HG03135 (cell line): ENCODE data around the gene CPA5.
"Not testable (repeated sequence)": the region's sequence is repeated elsewhere in the genome, so short reads cannot be mapped to it uniquely, and the experiment has no call there.

Source experiments
- ATAC-seq: cut with Tn5 transposase; IDR thresholded peaks from one replicate; pipeline ENCODE4 v1.9.1; 2021; ENCODE audit warnings: mild to moderate bottlenecking, moderate library complexity; ENCODE audit not compliant: unreplicated experiment

CPA5 gene

GRCh38 chr7:130374507-130374906 is 29.9 kb downstream of the CPA5 start:
- no peak for ATAC-seq

- ATAC-seq, result not testable (repeated sequence)
Measured at GRCh38 chr7:130376461-130376860, 31.8 kb downstream of the CPA5 start.

DNA sequence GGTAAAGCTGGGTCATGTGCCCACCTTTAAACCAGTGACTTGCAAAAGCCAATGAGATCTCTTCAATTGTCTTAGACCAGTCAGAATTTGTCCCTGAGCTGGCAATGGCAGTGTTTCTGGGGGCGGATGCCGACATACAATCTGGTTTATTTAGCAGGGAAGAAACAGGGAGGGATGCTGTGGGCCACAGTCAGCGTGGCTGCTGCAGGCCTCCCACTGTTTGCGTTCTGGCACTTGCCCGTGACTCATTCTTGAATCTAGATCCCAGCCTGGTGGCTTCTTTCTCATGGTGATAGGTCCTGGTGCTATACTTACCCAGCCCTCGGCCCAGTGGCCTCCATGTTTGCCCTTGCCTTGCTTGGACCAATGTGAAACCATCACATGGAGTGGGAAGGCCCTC is 32.6 kb downstream of the CPA5 start:
- ATAC-seq, result no peak

DNA sequence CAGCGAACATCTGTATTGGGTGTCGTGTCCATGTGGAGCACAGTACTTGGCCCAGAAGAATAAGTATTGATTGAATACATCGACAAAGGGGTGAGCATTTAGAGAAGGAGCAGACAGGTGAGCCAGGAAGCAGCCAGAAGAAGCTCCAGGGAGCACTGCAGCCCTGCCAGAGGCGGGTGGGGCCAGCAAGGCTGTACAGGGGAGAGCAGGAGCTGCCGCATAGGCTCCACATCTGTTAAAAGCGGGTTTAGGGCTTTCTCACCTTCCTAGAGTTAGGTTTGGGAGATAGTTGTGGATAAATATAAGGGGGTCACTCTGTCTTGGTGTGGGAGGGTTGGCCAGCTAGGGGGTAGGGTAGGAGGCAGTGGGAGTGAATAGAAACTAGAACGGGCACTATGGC is 34.4 kb downstream of the CPA5 start:
- no peak for ATAC-seq

GRCh38 chr7:130379532-130379920 is 34.9 kb downstream of the CPA5 start:
- ATAC-seq, result no peak

DNA sequence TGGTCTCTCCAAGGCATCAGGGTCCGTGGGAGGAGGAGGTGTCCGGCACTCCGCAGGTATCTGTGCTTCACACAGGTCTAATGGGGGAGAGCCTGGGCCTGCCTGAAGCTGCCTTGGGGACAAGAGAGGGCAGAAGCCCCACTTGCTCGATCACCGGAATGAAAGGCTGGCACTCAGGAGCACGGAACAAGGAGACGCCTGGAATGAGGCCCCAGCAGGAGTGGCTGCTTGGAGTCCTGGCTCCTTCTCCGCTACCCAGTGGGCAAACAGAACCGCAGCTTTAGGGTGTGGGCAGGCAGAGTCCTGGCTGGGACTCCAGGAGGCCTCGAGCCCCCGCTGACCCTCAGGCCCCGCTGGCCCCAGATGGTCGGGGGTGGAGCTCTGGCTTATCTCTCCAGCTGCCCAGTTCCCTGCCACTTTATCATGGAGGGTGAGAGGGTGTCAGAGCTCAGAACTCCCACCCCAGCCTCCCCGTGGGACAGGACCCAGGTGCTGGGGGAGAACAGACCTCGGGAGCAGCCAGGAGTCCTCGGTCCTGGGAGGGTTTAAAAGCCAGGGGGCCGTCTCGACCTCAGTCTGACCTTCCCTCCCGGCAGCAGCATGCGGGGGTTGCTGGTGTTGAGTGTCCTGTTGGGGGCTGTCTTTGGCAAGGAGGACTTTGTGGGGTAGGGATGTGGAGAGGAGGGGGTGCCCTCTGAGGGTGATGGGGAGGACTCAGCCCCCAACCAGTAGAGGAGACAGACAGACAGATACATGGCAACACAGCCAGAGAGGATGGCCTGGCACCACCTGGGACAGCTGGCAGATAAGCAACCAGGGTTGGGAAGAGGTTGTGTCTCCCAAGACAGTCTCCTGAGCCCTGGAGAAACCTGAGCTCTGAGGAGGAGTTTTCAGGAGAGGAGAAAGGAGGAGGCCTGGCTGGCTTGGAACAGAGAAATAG is 35.6 kb downstream of the CPA5 start, which contains the start of gene CPA1:
CPA1 (plus strand) TSS at position 574 of the 940 bp plus-strand sequence; CDS start at position 601, 27 bp downstream.
- no peak for ATAC-seq

DNA sequence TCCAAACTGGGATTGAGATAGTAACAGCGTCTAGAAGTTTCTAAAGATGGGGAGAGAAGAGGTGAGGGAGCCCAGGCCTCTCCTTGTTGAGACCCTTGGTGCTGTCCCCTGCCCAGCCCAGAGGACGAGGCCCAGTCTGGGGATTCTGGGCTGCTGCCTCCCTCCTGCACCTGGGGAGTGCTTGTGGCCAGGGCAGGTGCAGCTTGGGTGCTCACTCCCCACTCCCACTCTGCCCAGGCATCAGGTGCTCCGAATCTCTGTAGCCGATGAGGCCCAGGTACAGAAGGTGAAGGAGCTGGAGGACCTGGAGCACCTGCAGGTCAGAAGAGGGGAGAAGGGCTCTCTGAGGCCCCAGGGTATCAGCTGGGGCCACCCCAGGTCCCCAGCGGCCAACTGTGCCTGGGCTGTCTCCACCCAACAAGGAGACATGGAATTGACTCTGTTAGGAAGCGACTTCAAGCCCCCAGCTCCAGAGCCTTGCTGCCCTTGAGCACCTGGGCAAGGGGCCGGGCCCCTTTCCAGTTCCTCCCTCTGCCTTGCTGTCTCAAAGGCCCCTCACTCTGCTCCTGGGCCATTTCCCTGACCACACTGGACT is 36.3 kb downstream of the CPA5 start:
- ATAC-seq, result no peak

- ATAC-seq, result no peak
Measured at GRCh38 chr7:130381468-130382312, 37.1 kb downstream of the CPA5 start.

DNA sequence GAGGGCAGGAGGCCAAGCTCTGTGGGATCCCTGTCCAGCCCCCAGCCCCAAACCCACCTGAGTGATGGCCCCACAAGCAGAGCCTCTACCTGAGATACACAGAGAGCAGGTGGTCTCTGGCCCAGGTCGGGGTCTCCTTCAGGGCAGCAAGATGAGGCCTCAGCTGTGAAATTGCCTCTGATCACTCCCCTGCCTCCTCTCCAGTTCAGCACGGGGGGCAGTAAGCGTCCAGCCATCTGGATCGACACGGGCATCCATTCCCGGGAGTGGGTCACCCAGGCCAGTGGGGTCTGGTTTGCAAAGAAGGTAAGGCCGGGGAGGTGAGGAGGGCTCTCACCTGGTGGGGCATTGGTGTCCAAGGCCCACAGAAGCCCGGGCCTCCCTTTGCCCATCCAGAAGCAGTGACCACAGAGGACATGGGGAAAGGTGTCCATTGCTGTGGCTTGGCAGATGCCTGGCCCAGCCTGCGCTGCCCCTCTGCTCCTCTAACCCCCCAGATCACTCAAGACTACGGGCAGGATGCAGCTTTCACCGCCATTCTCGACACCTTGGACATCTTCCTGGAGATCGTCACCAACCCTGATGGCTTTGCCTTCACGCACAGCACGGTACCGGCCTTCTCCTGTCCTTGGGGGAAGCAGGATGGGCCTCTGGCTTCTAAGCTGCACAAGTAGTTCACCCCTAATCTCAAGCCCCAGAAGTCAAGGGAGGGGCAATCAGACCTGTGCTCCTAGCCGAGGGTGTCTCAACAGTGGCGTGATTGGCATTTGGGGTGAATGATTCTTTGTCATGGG is 38.8 kb downstream of the CPA5 start:
- no peak for ATAC-seq

- no peak for ATAC-seq
Measured at GRCh38 chr7:130384371-130384801, 39.8 kb downstream of the CPA5 start.

- ATAC-seq, result no peak
Measured at GRCh38 chr7:130384841-130385599, 40.4 kb downstream of the CPA5 start.

DNA sequence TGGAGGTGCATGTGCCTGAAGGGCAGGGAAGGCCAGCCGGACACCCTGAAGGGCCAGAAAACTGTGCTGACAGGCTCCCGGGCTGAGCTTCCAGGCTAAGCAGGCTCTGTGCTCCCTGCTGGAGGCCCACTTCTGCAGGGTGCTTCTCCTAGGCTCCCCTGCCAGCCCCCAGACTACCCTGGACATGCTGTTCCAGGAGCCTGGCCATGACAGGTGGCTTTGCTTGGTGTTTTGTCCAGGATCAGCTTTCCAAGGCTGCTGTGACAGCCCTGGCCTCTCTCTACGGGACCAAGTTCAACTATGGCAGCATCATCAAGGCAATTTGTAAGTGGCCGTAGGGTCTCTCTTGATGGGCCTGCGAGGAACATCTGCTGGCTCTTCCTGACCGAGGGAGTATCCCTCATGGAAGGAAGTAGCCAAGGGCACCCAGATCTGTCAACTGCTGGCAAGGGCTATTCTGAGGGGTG is 41.0 kb downstream of the CPA5 start:
- ATAC-seq, result no peak

GRCh38 chr7:130386876-130387275 is 42.3 kb downstream of the CPA5 start:
- ATAC-seq, result no peak

GRCh38 chr7:130387306-130387627 is 42.7 kb downstream of the CPA5 start:
- no peak for ATAC-seq

GRCh38 chr7:130387628-130388403 is 43.2 kb downstream of the CPA5 start:
- no peak for ATAC-seq

DNA sequence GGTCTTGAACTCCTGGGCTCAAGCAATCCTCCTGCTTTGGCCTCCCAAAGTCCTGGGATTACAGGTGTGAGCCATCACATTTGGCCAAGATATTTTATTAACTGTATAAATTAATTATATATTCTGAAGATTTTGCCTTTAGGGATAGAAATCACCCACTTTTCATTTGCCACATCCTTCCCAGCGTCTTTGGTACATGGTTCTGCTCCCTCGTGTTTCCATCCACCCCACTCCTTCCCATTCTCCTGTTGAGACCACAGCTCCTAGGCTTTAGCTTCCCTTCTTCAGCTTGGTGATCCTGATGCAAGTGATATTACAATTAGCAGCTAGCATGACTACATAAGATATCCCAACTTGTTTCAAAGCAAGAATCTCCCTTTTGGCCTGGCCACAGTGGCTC is 44.1 kb downstream of the CPA5 start:
- no peak for ATAC-seq

GRCh38 chr7:130390486-130390885 is 45.9 kb downstream of the CPA5 start:
- ATAC-seq, result no peak

- ATAC-seq, result no peak
Measured at GRCh38 chr7:130393101-130393561, 48.5 kb downstream of the CPA5 start.
